Measurements from ENCODE around the gene MICAL2.

Gene MICAL2

GRCh38 chr11:12205330-12205729, 94.9 kb downstream of the MICAL2 start:
- TF ChIP-seq REST (IDR thresholded peaks at IDR 0.05; ENCODE audit: insufficient read depth in 1 of 2, low read depth in 2 of 2, low read length in 2 of 2) (no peak), SIN3A (IDR thresholded peaks at IDR 0.05; ENCODE audit: borderline replicate concordance, insufficient read depth, low read length) (no peak), POLR2AphosphoS5 (IDR thresholded peaks at IDR 0.05; ENCODE audit: low read depth, low read length) (no peak), TAF1 (IDR thresholded peaks at IDR 0.05; ENCODE audit: borderline replicate concordance, insufficient read depth, low read length) (no peak), FOXP2 (optimal IDR thresholded peaks at IDR 0.05; ENCODE audit: borderline replicate concordance, extremely low read depth, extremely low read length, insufficient read depth) (no peak)

- TF ChIP-seq REST (IDR thresholded peaks at IDR 0.05; ENCODE audit: insufficient read depth in 1 of 2, low read depth in 2 of 2, low read length in 2 of 2) (no peak), SIN3A (IDR thresholded peaks at IDR 0.05; ENCODE audit: borderline replicate concordance, insufficient read depth, low read length) (no peak), POLR2AphosphoS5 (IDR thresholded peaks at IDR 0.05; ENCODE audit: low read depth, low read length) (no peak), TAF1 (IDR thresholded peaks at IDR 0.05; ENCODE audit: borderline replicate concordance, insufficient read depth, low read length) (no peak), FOXP2 (optimal IDR thresholded peaks at IDR 0.05; ENCODE audit: borderline replicate concordance, extremely low read depth, extremely low read length, insufficient read depth) (no peak)
These were observed 96.1 kb downstream of the MICAL2 start for GRCh38 chr11:12206529-12206928.

GRCh38 chr11:12207384-12208150, 97.2 kb downstream of the MICAL2 start:
- TF ChIP-seq FOXP2 (optimal IDR thresholded peaks at IDR 0.05; ENCODE audit: borderline replicate concordance, extremely low read depth, extremely low read length, insufficient read depth) (no peak), REST (IDR thresholded peaks at IDR 0.05; ENCODE audit: insufficient read depth in 1 of 2, low read depth in 2 of 2, low read length in 2 of 2) (no peak)

- TF ChIP-seq POLR2AphosphoS5 (IDR thresholded peaks at IDR 0.05; ENCODE audit: low read depth, low read length), result no peak
- no peak for TF ChIP-seq SIN3A (IDR thresholded peaks at IDR 0.05; ENCODE audit: borderline replicate concordance, insufficient read depth, low read length)
- TF ChIP-seq TAF1 (IDR thresholded peaks at IDR 0.05; ENCODE audit: borderline replicate concordance, insufficient read depth, low read length), result no peak
- TF ChIP-seq REST (IDR thresholded peaks at IDR 0.05; ENCODE audit: insufficient read depth in 1 of 2, low read depth in 2 of 2, low read length in 2 of 2), result no peak
- no peak for TF ChIP-seq FOXP2 (optimal IDR thresholded peaks at IDR 0.05; ENCODE audit: borderline replicate concordance, extremely low read depth, extremely low read length, insufficient read depth)
These were observed 98.7 kb downstream of the MICAL2 start for GRCh38 chr11:12209096-12209495.

GRCh38 chr11:12210200-12210599, 99.8 kb downstream of the MICAL2 start:
- TF ChIP-seq SIN3A (IDR thresholded peaks at IDR 0.05; ENCODE audit: borderline replicate concordance, insufficient read depth, low read length), result no peak
- TF ChIP-seq POLR2AphosphoS5 (IDR thresholded peaks at IDR 0.05; ENCODE audit: low read depth, low read length), result no peak
- no peak for TF ChIP-seq FOXP2 (optimal IDR thresholded peaks at IDR 0.05; ENCODE audit: borderline replicate concordance, extremely low read depth, extremely low read length, insufficient read depth)
- TF ChIP-seq REST (IDR thresholded peaks at IDR 0.05; ENCODE audit: insufficient read depth in 1 of 2, low read depth in 2 of 2, low read length in 2 of 2), result no peak
- TF ChIP-seq TAF1 (IDR thresholded peaks at IDR 0.05; ENCODE audit: borderline replicate concordance, insufficient read depth, low read length), result no peak

All from PFSK-1 (cell line).